ENCODE measurements around the gene S1PR5.

- TF ChIP-seq CTCF (IDR thresholded peaks at IDR 0.05) (no peak), ZFX (IDR thresholded peaks at IDR 0.05; ENCODE audit: borderline replicate concordance) (no peak)
Measured at GRCh38 chr19:10554760-10555609, 37.7 kb upstream of the S1PR5 start.
